GM18505 (cell line): Measurements from ENCODE around the gene SEC14L5.

Experiments used
- ATAC-seq: cut with Tn5 transposase; IDR thresholded peaks from one replicate; pipeline ENCODE4 v1.9.1; 2021; ENCODE audit not compliant: unreplicated experiment
- POLR2A ChIP-seq: IDR thresholded peaks from 4 replicates; pipeline ENCODE4 v1.6.1; 2011; ENCODE audit warnings: borderline replicate concordance; ENCODE audit not compliant: insufficient read depth, insufficient read length; ENCODE audit errors: extremely low read depth

Gene SEC14L5

DNA sequence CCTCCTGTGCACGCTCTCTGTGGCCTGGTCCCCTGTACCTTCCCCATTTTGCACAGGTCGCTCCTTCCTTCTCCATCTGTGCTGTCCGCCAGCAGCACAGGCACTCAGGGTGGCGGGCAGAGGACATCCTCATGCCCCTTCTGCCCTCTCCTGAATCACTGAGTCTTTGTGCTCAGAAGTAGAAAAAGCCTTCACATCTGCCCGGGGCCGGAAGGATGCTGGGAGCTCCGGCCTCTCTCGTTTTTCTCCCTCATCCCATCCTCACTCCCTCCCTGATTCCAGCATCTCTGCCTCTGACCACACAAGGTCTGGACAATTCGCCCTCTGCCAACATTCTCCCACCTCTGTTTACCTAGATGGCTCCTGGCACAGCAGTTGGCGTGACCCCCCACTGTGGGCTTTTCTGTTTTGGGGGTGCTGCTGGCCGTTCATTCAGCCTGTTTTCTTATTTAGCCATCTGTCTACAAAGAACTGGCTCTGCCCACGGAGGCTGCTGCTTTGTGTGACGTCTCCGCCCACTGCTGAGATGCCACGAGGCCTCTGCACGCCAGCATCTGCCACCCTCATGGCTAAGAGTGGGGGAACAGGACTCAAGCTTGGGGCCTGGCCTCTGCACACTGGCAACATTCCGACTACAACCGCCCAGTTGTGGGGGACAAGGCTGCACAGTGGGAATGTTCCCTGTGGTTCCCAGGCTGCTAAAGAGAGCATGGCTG lies 36.7 kb downstream of the SEC14L5 start:
- TF ChIP-seq POLR2A, result no peak
- no peak for ATAC-seq

DNA sequence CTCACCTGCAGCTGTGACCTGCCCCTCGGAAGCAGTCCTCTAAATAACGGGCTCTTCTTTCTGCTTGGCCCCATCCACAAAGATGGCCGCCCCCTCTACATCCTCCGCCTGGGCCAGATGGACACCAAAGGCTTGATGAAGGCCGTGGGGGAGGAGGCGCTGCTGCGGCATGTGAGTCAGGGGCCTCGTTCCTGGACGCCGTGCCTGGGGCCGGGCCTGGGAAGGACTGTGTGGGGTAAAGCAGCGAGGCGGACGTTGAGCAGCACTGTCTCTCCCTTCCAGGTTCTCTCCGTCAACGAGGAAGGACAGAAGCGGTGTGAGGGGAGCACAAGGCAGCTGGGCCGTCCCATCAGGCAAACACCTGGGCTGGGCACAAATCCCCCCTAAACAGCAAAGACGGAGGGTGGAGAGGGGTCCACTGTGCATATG lies 42.5 kb downstream of the SEC14L5 start:
- ATAC-seq, result no peak
- TF ChIP-seq POLR2A, result no peak

DNA sequence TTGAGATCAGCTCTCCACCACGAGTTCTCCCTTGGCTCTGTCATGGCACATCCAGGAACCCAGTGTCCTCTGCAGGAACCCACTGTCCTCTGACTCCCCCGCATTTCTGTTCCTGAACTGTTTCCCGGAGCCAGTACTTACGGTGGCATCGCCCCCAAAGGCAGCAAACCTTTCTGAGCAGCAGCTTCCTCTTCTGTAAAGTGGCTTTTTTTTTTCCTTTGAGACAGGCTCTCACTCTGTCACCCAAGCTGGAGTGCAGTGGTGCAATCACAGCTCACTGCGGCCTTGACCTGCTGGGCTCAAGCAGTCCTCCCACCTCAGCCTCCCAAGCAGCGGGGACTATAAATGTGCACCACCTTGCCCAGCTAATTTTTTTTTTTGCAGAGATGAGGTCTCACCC lies 43.4 kb downstream of the SEC14L5 start:
- ATAC-seq, result no peak
- no peak for TF ChIP-seq POLR2A

DNA sequence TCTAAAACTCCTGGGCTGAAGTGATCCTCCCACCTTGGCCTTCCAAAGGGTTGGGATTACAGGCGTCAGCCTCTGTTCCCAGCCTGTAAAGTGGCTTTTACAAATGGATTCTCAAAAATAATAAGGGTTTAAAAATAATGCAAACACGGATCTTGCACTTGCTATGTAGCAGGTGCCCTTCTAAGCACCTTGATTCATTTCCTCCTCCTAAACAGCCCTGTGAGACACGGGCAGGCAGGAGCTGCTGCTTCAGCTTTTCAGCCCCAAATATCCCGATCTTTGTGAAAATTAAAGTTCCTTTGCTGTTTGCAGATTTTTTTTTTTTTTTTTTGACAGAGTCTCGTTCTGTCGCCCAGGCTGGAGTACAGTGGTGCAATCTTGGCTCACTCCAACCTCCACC lies 43.9 kb downstream of the SEC14L5 start:
- ATAC-seq, result no peak
- no peak for TF ChIP-seq POLR2A

DNA sequence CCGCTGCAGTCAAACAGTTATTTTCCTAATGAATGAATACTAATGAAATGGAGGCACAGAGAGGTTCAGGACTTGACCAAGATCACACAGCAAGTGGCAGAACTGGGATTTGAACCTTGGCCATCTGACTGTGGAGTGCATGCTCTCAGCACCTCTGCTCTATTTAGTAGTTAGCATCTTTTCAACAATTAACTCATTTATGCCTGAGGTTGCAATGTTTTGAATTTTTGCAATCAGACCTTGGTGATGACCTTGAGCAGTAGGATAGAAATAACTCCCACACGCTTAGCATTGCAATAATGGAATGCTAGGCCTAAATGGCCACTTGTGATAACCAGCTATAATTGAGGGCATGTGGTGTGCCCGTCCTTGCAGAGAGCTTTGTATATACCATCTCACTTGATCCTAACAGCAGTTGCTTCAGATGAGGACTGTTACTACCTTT lies 44.6 kb downstream of the SEC14L5 start:
- no peak for TF ChIP-seq POLR2A
- ATAC-seq, result no peak

DNA sequence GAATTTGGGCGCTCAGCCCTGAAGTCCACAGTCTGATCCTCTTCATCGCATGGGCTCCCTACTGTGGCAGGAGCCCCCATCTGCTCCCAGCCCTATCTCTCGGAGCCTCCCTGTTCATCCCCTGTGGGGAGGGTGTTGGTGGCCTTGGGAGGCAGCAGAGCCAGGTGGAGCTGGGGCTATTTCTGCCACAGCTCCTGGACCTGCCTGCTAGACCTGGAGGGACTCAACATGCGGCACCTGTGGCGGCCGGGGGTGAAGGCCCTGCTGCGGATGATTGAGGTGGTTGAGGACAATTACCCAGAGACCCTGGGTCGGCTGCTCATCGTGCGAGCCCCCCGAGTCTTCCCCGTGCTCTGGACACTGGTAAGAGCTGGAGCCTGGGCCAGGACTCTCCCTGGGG lies 45.1 kb downstream of the SEC14L5 start:
- no peak for TF ChIP-seq POLR2A
- no peak for ATAC-seq

DNA sequence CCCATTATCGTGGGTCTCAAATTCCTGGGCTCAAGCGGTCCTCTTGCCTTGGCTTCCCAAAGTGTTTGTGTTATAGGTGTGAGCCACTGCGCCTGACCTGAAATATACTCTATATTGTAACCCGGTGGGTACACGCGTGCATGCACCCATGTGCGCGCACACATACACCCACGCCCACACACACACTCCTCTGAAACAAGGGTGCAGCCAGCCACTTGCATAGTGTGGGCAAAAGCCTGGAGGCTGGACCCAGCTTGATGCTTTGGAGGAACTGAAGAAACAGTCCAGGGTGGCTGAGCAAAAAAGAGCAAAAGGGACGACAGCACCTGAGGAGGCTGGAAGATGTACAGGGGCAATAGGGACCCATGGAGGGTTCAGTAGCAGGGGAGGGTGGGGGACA lies 45.7 kb downstream of the SEC14L5 start:
- TF ChIP-seq POLR2A, result no peak
- no peak for ATAC-seq

DNA sequence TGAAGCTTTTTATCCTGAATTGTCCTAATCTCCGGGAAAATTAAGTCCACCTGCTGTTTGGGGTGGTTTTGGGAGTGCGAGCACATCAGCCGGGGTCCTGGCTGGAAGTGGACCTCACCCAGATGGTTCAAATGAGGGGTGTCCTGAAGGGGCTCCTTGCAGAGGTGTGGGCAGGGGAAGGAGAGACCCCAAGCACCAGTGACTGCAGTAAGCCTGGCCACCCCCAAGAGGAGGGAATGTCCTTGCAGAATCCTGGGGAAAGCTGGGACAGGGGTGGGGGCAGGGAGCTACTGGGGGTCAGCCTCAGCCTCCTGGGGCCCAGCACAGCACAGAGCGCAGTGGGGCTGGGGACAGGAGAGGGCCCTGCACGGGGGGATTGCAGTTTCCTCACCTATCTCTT lies 46.2 kb downstream of the SEC14L5 start:
- ATAC-seq, result no peak

DNA sequence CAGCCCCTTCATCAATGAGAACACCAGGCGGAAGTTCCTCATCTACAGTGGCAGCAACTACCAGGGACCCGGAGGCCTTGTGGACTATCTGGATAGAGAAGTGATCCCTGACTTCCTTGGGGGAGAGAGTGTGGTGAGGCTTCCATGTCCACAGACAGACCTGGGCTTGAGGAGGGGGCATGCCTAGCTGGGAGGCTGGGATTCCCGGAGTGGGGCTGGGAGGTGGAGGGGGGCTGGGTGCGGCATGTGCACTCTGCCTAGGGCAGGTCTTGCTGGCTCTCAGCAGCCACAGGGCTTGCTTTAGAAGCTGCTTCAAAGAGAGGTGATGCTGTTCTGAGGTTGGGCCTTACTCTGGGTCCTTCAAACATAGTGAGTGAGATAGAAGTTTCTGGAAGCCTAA lies 47.8 kb downstream of the SEC14L5 start:
- ATAC-seq, result no peak
- no peak for TF ChIP-seq POLR2A

More for the DNA sequence above, 46.2 kb downstream of the SEC14L5 start:
- TF ChIP-seq POLR2A, result no peak

DNA sequence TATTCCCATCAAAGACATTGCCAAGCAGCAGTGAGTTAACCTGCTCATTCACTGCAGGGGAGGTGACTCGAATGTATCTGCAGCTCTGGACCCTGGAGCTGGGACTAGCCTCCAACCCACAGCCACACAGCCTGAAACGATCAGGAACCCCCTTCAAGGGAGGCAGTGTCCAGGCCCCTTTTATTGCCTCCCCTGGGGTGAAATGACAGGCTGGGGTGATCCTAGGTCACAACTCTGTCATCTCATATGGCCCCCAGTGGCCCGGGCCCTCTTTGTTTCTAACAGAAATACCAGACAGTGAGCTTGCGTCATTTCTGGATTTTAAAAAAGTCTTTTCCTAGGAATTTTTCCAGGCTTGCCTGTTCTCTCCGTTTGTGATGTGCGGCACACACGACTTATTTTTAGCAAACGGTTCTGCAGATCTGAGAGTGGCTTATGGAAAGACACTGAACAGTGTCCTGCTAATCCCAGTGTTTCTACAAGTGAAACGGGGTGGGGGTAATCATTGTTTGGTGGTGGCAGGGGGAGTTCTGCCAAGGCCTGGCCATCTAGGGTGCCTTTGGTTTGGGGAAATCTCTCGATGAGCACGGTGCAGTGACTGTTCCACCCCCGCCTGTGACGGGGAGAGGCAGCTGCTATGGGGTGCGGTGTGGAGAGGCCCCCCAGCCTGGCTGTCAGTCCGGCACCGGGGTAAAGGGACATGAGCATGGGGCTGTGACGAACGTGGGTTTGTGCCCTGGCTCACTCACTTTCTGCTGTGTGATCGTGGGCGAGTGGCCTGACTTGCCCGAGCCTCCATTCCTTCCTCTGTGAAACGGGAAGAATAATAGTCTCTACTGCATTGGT lies 48.4 kb downstream of the SEC14L5 start:
- ATAC-seq, result no peak
- TF ChIP-seq POLR2A, result no peak

DNA sequence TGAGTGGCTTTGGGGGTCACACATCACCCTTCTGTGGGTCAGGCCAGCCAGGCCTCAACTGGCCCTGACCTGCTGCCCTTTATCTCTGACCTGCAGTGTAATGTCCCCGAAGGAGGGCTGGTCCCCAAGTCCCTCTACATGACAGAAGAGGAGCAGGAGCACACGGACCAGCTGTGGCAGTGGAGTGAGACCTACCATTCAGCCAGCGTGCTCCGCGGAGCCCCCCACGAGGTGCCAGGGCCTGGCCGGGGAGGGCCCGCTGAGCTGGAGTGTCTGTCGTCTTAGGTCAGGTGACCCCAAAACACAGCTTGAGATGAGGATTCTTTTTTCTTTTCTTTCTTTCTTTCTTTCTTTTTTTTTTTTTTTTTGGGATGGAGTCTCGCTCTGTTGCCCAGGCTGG lies 49.1 kb downstream of the SEC14L5 start:
- ATAC-seq, result no peak
- no peak for TF ChIP-seq POLR2A

DNA sequence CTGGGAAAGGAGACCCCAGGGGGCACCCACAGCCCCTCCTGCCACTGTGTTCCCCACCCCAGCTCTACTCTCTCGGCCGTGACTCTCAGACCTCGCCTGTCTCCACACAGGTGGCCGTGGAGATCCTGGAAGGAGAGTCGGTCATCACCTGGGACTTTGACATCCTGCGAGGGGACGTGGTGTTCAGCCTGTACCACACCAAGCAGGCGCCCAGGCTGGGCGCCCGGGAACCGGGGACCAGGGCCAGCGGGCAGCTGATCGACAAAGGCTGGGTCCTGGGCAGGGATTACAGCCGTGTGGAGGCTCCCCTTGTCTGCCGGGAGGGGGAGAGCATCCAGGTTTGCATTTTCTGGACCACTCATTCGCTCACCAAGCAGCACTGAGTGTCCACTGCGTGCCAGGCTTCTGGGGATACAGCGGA lies 50.2 kb downstream of the SEC14L5 start:
- TF ChIP-seq POLR2A, result no peak
- ATAC-seq, result no peak

DNA sequence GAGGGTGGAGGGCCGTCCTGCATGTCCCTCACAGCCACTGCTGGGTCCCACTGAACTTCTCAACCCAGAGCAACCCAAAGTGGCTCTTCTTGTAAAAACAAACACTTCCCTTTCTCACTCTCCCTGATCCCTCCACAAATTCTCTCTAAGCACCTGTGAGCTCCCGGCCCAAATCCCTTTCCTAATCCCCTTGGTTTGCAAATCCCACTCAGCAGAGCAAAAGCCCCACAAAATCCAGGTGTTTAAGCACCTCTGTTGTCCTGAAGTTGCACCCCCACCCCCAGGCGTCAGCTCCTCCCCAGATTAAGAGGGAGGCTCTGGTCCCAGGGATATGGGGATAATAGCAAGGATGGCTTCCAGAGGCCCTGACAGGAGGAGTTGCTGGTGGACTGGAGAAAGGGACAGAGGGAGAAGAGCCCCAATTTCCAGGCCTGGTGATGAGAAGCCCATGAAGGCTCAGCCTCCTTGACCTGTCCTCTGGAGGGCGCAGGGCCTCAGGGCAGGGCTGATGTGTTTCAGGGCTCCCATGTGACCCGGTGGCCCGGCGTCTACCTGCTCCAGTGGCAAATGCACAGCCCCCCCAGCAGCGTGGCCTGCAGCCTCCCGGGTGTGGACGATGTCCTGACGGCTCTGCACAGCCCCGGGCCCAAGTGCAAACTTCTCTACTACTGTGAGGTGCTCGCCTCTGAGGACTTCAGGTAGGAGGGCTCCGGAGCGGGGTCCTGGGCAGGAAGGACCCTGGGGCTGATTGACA lies 52.6 kb downstream of the SEC14L5 start:
- no peak for TF ChIP-seq POLR2A
- ATAC-seq, result no peak
